H1 (cell line): ENCODE data around the gene PARD6A.

Experiments used
- CEBPB ChIP-seq: IDR thresholded peaks from 2 replicates; pipeline ENCODE4 v1.6.1; 2012; ENCODE audit warnings: low read depth, low read length
- CREB1 ChIP-seq: IDR thresholded peaks from 2 replicates; pipeline ENCODE4 v1.6.1; 2012; ENCODE audit warnings: inconsistent platforms
- EZH2 ChIP-seq: fragments of 200-600 bp; sonication (generic); IDR thresholded peaks from 2 replicates; pipeline ENCODE4 v1.7.1; 2012; ENCODE audit warnings: low read depth, mild to moderate bottlenecking, moderate library complexity, low read length, inconsistent platforms; ENCODE audit not compliant: severe bottlenecking
- KDM1A ChIP-seq: fragments of 200-600, 300-600 bp; sonication (generic); IDR thresholded peaks from 2 replicates; pipeline ENCODE4 v1.7.1; 2016; ENCODE audit warnings: mild to moderate bottlenecking, low read length, borderline replicate concordance
- POLR2A ChIP-seq, 2 experiments: IDR thresholded peaks; 1 replicate in 1 of 2; 2 replicates in 1 of 2; pipeline ENCODE4 v1.6.1; 2011; ENCODE audit warnings: low read depth in 2 of 2, low read length in 2 of 2, mild to moderate bottlenecking in 2 of 2; ENCODE audit errors: control extremely low read depth in 1 of 2
- POLR2AphosphoS5 ChIP-seq: IDR thresholded peaks from 2 replicates; pipeline ENCODE4 v1.6.1; 2011; ENCODE audit warnings: low read depth, low read length
- RNF2 ChIP-seq: fragments of 200-900, 300-1000 bp; sonication (generic); IDR thresholded peaks from 2 replicates; pipeline ENCODE4 v1.7.1; 2016; ENCODE audit warnings: borderline replicate concordance, low read depth, mild to moderate bottlenecking, antibody characterized with exemption, low read length; ENCODE audit not compliant: poor library complexity, severe bottlenecking; ENCODE audit errors: missing control alignments
- TAF1 ChIP-seq: IDR thresholded peaks from 2 replicates; pipeline ENCODE4 v1.6.1; 2011; ENCODE audit warnings: mild to moderate bottlenecking, low read depth, low read length
- USF2 ChIP-seq: IDR thresholded peaks from 2 replicates; pipeline ENCODE4 v1.6.1; 2011; ENCODE audit warnings: low read length, improper control_type of control experiment
- TF ChIP-seq, protein P1 (sequence below): IDR thresholded peaks from 2 replicates; pipeline ENCODE4 v1.6.1; 2012; ENCODE audit warnings: low read length, inconsistent platforms
- TF ChIP-seq, protein P2 (sequence below), 3 experiments: IDR thresholded peaks; 1 replicate in 2 of 3; 2 replicates in 1 of 3; pipeline versions ENCODE4 v1.5.1 to v1.6.1; 2011; ENCODE audit warnings: low read length in 3 of 3, mild to moderate bottlenecking in 3 of 3, inconsistent platforms in 2 of 3, low read depth in 1 of 3, moderate library complexity in 1 of 3; ENCODE audit not compliant: insufficient read depth in 1 of 3; ENCODE audit errors: control extremely low read depth in 1 of 3
- TF ChIP-seq, protein P3 (sequence below): IDR thresholded peaks from 2 replicates; pipeline ENCODE4 v1.6.1; 2011; ENCODE audit warnings: low read depth, mild to moderate bottlenecking, low read length; ENCODE audit not compliant: insufficient read depth

GRCh38 chr16:67667453-67667816 is 6.7 kb downstream of the PARD6A start:
- TF ChIP-seq, protein P1, sequence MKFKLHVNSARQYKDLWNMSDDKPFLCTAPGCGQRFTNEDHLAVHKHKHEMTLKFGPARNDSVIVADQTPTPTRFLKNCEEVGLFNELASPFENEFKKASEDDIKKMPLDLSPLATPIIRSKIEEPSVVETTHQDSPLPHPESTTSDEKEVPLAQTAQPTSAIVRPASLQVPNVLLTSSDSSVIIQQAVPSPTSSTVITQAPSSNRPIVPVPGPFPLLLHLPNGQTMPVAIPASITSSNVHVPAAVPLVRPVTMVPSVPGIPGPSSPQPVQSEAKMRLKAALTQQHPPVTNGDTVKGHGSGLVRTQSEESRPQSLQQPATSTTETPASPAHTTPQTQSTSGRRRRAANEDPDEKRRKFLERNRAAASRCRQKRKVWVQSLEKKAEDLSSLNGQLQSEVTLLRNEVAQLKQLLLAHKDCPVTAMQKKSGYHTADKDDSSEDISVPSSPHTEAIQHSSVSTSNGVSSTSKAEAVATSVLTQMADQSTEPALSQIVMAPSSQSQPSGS, result no peak
- TF ChIP-seq RNF2 (no peak), CREB1 (no peak), POLR2A (IDR thresholded peaks at IDR 0.05; ENCODE audit: control extremely low read depth in 1 of 2, low read depth in 2 of 2, low read length in 2 of 2) (no peak), CEBPB (no peak), POLR2AphosphoS5 (no peak), KDM1A (no peak), TAF1 (no peak), EZH2 (no peak), USF2 (no peak)
- TF ChIP-seq, protein P2, sequence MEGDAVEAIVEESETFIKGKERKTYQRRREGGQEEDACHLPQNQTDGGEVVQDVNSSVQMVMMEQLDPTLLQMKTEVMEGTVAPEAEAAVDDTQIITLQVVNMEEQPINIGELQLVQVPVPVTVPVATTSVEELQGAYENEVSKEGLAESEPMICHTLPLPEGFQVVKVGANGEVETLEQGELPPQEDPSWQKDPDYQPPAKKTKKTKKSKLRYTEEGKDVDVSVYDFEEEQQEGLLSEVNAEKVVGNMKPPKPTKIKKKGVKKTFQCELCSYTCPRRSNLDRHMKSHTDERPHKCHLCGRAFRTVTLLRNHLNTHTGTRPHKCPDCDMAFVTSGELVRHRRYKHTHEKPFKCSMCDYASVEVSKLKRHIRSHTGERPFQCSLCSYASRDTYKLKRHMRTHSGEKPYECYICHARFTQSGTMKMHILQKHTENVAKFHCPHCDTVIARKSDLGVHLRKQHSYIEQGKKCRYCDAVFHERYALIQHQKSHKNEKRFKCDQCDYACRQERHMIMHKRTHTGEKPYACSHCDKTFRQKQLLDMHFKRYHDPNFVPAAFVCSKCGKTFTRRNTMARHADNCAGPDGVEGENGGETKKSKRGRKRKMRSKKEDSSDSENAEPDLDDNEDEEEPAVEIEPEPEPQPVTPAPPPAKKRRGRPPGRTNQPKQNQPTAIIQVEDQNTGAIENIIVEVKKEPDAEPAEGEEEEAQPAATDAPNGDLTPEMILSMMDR (IDR thresholded peaks at IDR 0.05; ENCODE audit: control extremely low read depth in 1 of 3, insufficient read depth in 1 of 3, low read depth in 1 of 3, low read length in 3 of 3), result no peak
- TF ChIP-seq, protein P3, sequence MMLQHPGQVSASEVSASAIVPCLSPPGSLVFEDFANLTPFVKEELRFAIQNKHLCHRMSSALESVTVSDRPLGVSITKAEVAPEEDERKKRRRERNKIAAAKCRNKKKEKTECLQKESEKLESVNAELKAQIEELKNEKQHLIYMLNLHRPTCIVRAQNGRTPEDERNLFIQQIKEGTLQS, result no peak
